ENCODE results near the gene HAUS1. TPM values are rescaled to one million over a fixed set of nuclear protein-coding genes. Genes with fewer than 3 reads are reported as not detected.
"Not testable (repeated sequence)": the region's sequence is repeated elsewhere in the genome, so short reads cannot be mapped to it uniquely, and the experiment has no call there.

HAUS1 gene
- polyA plus RNA-seq, 2 donors = 16.5 to 18.8 TPM

DNA sequence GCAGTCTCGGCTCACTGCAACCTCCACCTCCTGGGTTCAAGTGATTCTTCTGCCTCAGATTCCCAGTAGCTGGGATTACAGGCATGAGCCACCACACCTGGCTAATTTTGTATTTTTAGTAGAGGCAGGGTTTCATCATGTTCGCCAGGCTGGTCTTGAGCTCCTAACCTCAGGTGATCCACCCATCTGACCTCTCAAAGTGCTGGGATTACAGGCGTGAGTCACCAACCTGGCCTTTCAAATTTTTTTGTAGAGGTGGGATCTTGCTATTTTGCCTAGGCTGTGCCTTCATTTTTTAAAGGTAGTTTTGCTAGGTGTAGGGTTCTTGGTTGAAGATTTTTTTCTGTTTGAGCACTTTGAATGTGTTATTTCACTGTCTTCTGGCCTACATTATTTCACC, 6.2 kb downstream of the HAUS1 start:
- H3K36me3 ChIP-seq (ENCODE audit: control insufficient read depth in 2 of 2, insufficient read depth in 2 of 2, low read length in 1 of 2) = peaks cover 0 to 4% of the 10 kb centered on the region in 2 donors

DNA sequence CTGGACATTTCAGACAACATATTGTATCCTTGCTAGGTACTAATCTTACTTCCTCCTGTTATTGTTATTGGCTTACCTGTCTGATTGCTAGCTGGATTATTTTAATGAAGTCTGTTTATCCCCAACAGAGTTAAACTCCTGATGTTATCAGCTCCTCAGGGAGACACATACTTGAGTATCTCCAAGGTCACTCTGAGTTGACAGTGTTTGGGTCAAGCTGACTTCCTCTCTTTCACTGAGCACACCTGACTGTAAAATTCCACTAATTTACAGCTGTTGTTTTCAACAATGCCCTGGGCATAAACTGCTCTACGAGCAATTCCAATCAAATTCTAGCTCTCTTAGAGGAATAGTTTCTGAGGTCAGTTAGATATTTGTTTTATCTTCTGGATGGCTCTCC, 9.6 kb downstream of the HAUS1 start:
- peaks cover 0 to 4% of the 10 kb centered on the region in 2 donors for H3K36me3 ChIP-seq (ENCODE audit: control insufficient read depth in 2 of 2, insufficient read depth in 2 of 2, low read length in 1 of 2)
- no peaks in the 10 kb centered on the region for H3K9me3 ChIP-seq (ENCODE audit: control insufficient read depth in 2 of 2, insufficient read depth in 1 of 2, low read depth in 1 of 2, low read length in 1 of 2)
- no peaks in the 10 kb centered on the region for H3K27me3 ChIP-seq (ENCODE audit: control insufficient read depth in 1 of 2, insufficient read depth in 2 of 2, low read length in 2 of 2)
- no peak overlapping the region for H3K4me3 ChIP-seq (ENCODE audit: low read depth in 1 of 2, low read length in 2 of 2)
- no peak overlapping the region for H3K27ac ChIP-seq (ENCODE audit: low read depth in 2 of 2, low read length in 1 of 2)
- WGBS, 2 donors = 87 to 93% methylated on average over 1 of the region's 1 CpG
- no peaks in the 10 kb centered on the region for H3K4me1 ChIP-seq (ENCODE audit: control insufficient read depth in 2 of 2, insufficient read depth in 2 of 2, low read length in 1 of 2)

More for the DNA sequence above, 6.2 kb downstream of the HAUS1 start:
- Histone ChIP-seq H3K27me3 (ENCODE audit: control insufficient read depth in 1 of 2, insufficient read depth in 2 of 2, low read length in 2 of 2) (no peaks in the 10 kb centered on the region), H3K9me3 (ENCODE audit: control insufficient read depth in 2 of 2, insufficient read depth in 1 of 2, low read depth in 1 of 2, low read length in 1 of 2) (no peaks in the 10 kb centered on the region), H3K27ac (ENCODE audit: low read depth in 2 of 2, low read length in 1 of 2) (no peak overlapping the region), H3K4me3 (ENCODE audit: low read depth in 1 of 2, low read length in 2 of 2) (no peak overlapping the region), H3K4me1 (ENCODE audit: control insufficient read depth in 2 of 2, insufficient read depth in 2 of 2, low read length in 1 of 2) (no peaks in the 10 kb centered on the region)
- 92 to 95% methylated on average over 3 of the region's 3 CpGs for WGBS, 2 donors

DNA sequence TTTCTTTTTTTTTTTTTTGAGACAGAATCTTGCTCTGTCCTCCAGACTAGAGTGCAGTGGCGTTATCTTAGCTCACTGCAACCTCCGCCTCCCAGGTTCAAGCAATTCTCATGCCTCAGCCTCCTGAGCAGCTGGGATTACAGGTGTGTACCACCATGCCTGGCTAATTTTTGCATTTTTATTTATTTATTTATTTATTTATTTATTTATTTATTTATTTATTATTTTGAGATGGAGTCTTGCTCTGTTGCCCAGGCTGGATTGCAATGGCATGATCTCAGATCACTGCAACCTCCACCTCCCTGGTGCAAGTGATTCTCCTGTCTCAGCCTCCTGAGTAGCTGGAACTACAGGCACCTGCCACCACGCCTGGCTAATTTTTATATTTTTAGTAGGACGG, 22.4 kb downstream of the HAUS1 start:
- H3K9me3 ChIP-seq (ENCODE audit: control insufficient read depth in 2 of 2, insufficient read depth in 1 of 2, low read depth in 1 of 2, low read length in 1 of 2); H3K4me1 ChIP-seq (ENCODE audit: control insufficient read depth in 2 of 2, insufficient read depth in 2 of 2, low read length in 1 of 2); H3K27ac ChIP-seq (ENCODE audit: low read depth in 2 of 2, low read length in 1 of 2); H3K27me3 ChIP-seq (ENCODE audit: control insufficient read depth in 1 of 2, insufficient read depth in 2 of 2, low read length in 2 of 2); H3K36me3 ChIP-seq (ENCODE audit: control insufficient read depth in 2 of 2, insufficient read depth in 2 of 2, low read length in 1 of 2); H3K4me3 ChIP-seq (ENCODE audit: low read depth in 1 of 2, low read length in 2 of 2): not testable (repeated sequence)
- 99% methylated on average over 4 of the region's 4 CpGs for WGBS, 2 donors

DNA sequence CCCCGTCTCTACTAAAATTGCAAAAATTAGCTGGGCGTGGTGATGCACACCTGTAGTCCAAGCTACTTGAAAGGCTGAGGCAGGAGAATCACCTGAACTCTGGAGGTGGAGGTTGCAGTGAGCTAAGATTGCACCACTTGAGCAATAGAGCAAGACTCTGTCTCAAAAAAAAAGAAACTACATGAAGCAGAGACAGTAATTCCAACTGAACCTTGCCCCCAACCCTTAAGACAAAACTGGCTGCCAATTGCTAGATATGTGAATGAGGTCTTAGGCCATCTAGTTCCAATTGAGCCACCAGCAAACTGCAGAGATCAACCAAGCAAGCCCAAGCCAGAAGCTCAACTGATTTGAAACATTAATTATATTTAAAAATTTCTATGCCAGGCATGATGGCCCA, 25.9 kb downstream of the HAUS1 start:
- no peaks in the 10 kb centered on the region for H3K36me3 ChIP-seq (ENCODE audit: control insufficient read depth in 2 of 2, insufficient read depth in 2 of 2, low read length in 1 of 2)
- no peak overlapping the region for H3K27ac ChIP-seq (ENCODE audit: low read depth in 2 of 2, low read length in 1 of 2)
- 90 to 98% methylated on average over 2 of the region's 2 CpGs for WGBS, 2 donors
- H3K4me1 ChIP-seq (ENCODE audit: control insufficient read depth in 2 of 2, insufficient read depth in 2 of 2, low read length in 1 of 2) = no peaks in the 10 kb centered on the region
- no peaks in the 10 kb centered on the region for H3K9me3 ChIP-seq (ENCODE audit: control insufficient read depth in 2 of 2, insufficient read depth in 1 of 2, low read depth in 1 of 2, low read length in 1 of 2)
- H3K4me3 ChIP-seq (ENCODE audit: low read depth in 1 of 2, low read length in 2 of 2) = no peak overlapping the region
- no peaks in the 10 kb centered on the region for H3K27me3 ChIP-seq (ENCODE audit: control insufficient read depth in 1 of 2, insufficient read depth in 2 of 2, low read length in 2 of 2)

DNA sequence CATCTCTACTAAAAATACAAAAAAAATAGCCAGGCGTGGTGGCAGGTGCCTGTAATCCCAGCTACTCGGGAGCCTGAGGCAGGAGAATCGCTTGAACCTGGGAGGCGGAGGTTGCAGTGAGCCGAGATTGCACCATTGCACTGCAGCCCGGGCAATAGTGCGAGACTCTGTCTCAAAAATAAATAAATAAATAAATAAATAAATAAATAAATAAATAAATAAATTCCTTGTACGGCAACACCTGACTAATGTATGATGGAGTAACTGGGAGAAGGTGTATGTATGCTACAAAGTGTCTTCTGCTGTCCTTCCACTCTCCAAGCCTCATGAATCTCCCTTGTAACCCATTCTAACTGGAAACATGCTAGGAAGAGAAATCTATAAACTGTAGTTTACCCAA, 26.4 kb downstream of the HAUS1 start:
- not testable (repeated sequence) for H3K4me3 ChIP-seq (ENCODE audit: low read depth in 1 of 2, low read length in 2 of 2); H3K27me3 ChIP-seq (ENCODE audit: control insufficient read depth in 1 of 2, insufficient read depth in 2 of 2, low read length in 2 of 2); H3K27ac ChIP-seq (ENCODE audit: low read depth in 2 of 2, low read length in 1 of 2); H3K4me1 ChIP-seq (ENCODE audit: control insufficient read depth in 2 of 2, insufficient read depth in 2 of 2, low read length in 1 of 2); H3K9me3 ChIP-seq (ENCODE audit: control insufficient read depth in 2 of 2, insufficient read depth in 1 of 2, low read depth in 1 of 2, low read length in 1 of 2); H3K36me3 ChIP-seq (ENCODE audit: control insufficient read depth in 2 of 2, insufficient read depth in 2 of 2, low read length in 1 of 2)
- WGBS, 2 donors = 95 to 97% methylated on average over 8 of the region's 8 CpGs

DNA sequence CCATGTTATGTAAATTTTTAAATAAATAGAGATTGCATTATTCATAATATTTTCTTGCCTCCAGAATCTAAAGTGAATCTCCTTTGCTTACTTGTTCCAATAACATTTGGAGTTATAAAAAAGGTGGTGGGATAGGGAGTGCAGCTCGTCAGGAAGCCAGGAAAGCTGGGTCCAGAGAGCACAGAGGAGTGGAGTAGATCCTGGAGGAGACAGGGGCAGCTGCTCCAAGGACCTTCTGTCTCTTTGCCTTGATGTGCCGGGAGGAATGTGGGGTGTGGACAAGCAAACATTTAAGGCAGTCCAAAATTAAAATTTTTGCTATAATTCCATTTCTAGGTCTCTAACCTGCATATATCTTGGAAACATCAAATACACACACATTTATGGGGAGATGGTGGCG, 29.3 kb downstream of the HAUS1 start:
- no peaks in the 10 kb centered on the region for H3K9me3 ChIP-seq (ENCODE audit: control insufficient read depth in 2 of 2, insufficient read depth in 1 of 2, low read depth in 1 of 2, low read length in 1 of 2)
- H3K4me1 ChIP-seq (ENCODE audit: control insufficient read depth in 2 of 2, insufficient read depth in 2 of 2, low read length in 1 of 2) = no peaks in the 10 kb centered on the region
- no peaks in the 10 kb centered on the region for H3K27me3 ChIP-seq (ENCODE audit: control insufficient read depth in 1 of 2, insufficient read depth in 2 of 2, low read length in 2 of 2)
- no peak overlapping the region for H3K4me3 ChIP-seq (ENCODE audit: low read depth in 1 of 2, low read length in 2 of 2)
- 75 to 82% methylated on average over 3 of the region's 3 CpGs for WGBS, 2 donors
- no peaks in the 10 kb centered on the region for H3K36me3 ChIP-seq (ENCODE audit: control insufficient read depth in 2 of 2, insufficient read depth in 2 of 2, low read length in 1 of 2)
- no peak overlapping the region for H3K27ac ChIP-seq (ENCODE audit: low read depth in 2 of 2, low read length in 1 of 2)

DNA sequence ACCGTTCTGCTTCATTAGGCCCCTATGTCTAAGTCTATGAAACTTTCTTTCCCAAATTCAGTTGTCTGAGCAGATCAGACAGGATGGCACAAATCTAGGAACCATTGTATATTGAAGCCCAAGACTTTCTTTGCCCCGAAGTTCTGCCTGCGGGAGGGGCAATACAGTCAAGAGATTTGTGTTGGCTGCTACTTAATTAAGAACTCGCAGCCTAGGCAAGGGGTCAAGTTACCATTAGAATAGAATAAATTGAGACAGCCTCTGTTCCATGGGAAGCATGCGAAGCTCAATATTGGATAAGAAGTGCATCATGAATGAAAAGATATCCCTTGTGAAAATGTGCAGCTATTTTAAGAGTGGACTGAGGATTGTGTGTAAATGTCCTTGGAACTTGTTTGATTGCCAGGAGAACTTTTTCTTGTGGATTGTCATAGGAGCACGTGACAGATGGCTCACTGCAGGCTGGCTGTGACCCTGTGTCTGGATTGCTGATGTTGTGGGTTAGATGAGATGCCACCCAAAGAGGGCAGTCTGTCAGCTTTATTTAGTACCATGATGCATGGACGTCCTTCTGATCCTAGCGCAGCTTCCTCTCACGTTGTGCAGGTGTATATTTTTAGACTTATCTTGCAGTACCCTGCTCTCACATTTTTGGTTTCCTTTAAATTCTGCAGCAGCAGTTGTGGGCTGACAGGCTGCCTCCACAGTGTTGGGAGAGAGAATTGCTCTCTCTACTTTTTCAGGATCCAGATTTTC, 30.9 kb downstream of the HAUS1 start:
- no peaks in the 10 kb centered on the region for H3K4me1 ChIP-seq (ENCODE audit: control insufficient read depth in 2 of 2, insufficient read depth in 2 of 2, low read length in 1 of 2)
- H3K4me3 ChIP-seq (ENCODE audit: low read depth in 1 of 2, low read length in 2 of 2) = no peak overlapping the region
- H3K36me3 ChIP-seq (ENCODE audit: control insufficient read depth in 2 of 2, insufficient read depth in 2 of 2, low read length in 1 of 2) = no peaks in the 10 kb centered on the region
- no peaks in the 10 kb centered on the region for H3K9me3 ChIP-seq (ENCODE audit: control insufficient read depth in 2 of 2, insufficient read depth in 1 of 2, low read depth in 1 of 2, low read length in 1 of 2)
- H3K27me3 ChIP-seq (ENCODE audit: control insufficient read depth in 1 of 2, insufficient read depth in 2 of 2, low read length in 2 of 2) = no peaks in the 10 kb centered on the region
- H3K27ac ChIP-seq (ENCODE audit: low read depth in 2 of 2, low read length in 1 of 2) = no peak overlapping the region
- WGBS, 2 donors = 61 to 64% methylated on average over 9 of the region's 9 CpGs

DNA sequence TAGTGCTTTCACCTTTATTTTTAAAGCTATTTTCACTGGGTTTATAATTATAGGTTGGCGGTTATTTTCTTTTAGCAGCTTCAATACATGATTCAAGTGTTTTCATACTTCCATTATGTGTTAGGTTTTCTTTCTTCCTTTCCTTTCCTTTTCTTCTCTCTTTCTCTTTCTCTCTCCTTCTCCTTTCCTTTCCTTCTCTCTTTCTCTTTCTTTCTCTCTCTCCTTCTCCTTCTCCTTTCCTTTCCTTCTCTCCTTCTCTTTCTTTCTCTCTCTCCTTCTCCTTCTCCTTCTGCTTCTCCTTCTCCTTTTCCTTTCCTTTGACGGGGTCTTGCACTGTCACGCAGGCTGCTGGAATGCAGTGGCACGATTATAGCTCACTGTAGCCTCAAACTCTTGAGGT, 36.0 kb downstream of the HAUS1 start:
- Histone ChIP-seq H3K4me3 (ENCODE audit: low read depth in 1 of 2, low read length in 2 of 2) (no peak overlapping the region), H3K36me3 (ENCODE audit: control insufficient read depth in 2 of 2, insufficient read depth in 2 of 2, low read length in 1 of 2) (no peaks in the 10 kb centered on the region), H3K27me3 (ENCODE audit: control insufficient read depth in 1 of 2, insufficient read depth in 2 of 2, low read length in 2 of 2) (no peaks in the 10 kb centered on the region), H3K27ac (ENCODE audit: low read depth in 2 of 2, low read length in 1 of 2) (no peak overlapping the region), H3K9me3 (ENCODE audit: control insufficient read depth in 2 of 2, insufficient read depth in 1 of 2, low read depth in 1 of 2, low read length in 1 of 2) (no peaks in the 10 kb centered on the region), H3K4me1 (ENCODE audit: control insufficient read depth in 2 of 2, insufficient read depth in 2 of 2, low read length in 1 of 2) (no peaks in the 10 kb centered on the region)
- WGBS, 2 donors = 95 to 96% methylated on average over 4 of the region's 4 CpGs

DNA sequence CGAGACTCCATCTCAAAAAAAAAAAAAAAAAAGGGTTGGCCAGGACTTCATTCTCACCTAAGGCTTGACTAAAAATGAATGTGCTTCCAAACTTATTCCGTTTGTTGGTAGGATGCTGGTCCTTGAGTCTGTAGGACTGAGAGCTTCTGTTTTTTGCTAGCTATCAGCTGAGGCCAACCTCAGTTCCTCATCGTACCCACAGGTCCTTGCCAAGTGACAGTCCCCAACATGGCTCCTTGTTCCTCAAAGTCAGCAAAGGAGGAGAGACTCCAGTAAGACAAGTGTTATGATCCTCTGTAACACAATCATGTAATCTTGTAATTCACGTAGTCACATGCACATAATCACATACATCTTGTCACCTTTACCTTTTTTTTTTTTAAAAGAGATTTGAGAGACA, 37.0 kb downstream of the HAUS1 start:
- WGBS, 2 donors = 89 to 90% methylated on average over 4 of the region's 4 CpGs
- Histone ChIP-seq H3K27me3 (ENCODE audit: control insufficient read depth in 1 of 2, insufficient read depth in 2 of 2, low read length in 2 of 2) (no peaks in the 10 kb centered on the region), H3K4me1 (ENCODE audit: control insufficient read depth in 2 of 2, insufficient read depth in 2 of 2, low read length in 1 of 2) (no peaks in the 10 kb centered on the region), H3K36me3 (ENCODE audit: control insufficient read depth in 2 of 2, insufficient read depth in 2 of 2, low read length in 1 of 2) (no peaks in the 10 kb centered on the region), H3K9me3 (ENCODE audit: control insufficient read depth in 2 of 2, insufficient read depth in 1 of 2, low read depth in 1 of 2, low read length in 1 of 2) (no peaks in the 10 kb centered on the region), H3K4me3 (ENCODE audit: low read depth in 1 of 2, low read length in 2 of 2) (no peak overlapping the region), H3K27ac (ENCODE audit: low read depth in 2 of 2, low read length in 1 of 2) (no peak overlapping the region)

DNA sequence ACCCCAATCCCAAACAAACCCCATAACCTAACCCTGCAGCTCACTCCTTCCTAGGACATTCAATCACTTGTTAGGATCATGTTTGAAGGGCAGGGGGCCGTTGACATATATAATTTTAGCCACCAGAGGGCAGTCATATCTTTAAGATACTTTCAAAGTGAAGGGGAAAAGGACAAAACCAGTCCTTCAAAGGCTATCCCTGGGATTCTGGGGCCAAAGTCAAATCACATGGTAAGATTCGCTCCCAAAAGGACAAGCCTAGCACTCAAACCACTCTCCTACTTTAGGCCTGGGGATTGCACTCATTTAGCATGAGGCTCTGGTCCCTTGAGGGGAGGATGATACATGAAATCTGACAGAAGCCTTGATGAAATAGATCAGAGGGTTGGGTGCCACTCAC, 44.6 kb downstream of the HAUS1 start:
- no peak overlapping the region for H3K27ac ChIP-seq (ENCODE audit: low read depth in 2 of 2, low read length in 1 of 2)
- H3K4me3 ChIP-seq (ENCODE audit: low read depth in 1 of 2, low read length in 2 of 2) = no peak overlapping the region
- peaks cover 0 to 9% of the 10 kb centered on the region in 2 donors for H3K4me1 ChIP-seq (ENCODE audit: control insufficient read depth in 2 of 2, insufficient read depth in 2 of 2, low read length in 1 of 2)
- no peaks in the 10 kb centered on the region for H3K9me3 ChIP-seq (ENCODE audit: control insufficient read depth in 2 of 2, insufficient read depth in 1 of 2, low read depth in 1 of 2, low read length in 1 of 2)
- H3K27me3 ChIP-seq (ENCODE audit: control insufficient read depth in 1 of 2, insufficient read depth in 2 of 2, low read length in 2 of 2) = no peaks in the 10 kb centered on the region
- H3K36me3 ChIP-seq (ENCODE audit: control insufficient read depth in 2 of 2, insufficient read depth in 2 of 2, low read length in 1 of 2) = no peaks in the 10 kb centered on the region
- WGBS, 2 donors = 8 to 9% methylated on average over 2 of the region's 2 CpGs

Data from esophagus (tissue), 2 donors.